GM12801 (cell line): ENCODE data around the gene USH2A.

Experiments used
- CTCF ChIP-seq: IDR thresholded peaks from one replicate; pipeline ENCODE4 v1.5.1; 2011; ENCODE audit warnings: control low read depth; ENCODE audit not compliant: insufficient read length; ENCODE audit errors: extremely low read depth

USH2A gene

GRCh38 chr1:216090556-216090955, 332.7 kb downstream of the USH2A start:
- TF ChIP-seq CTCF = no peak

- TF ChIP-seq CTCF = no peak
Observed at GRCh38 chr1:216086678-216087077, 336.6 kb downstream of the USH2A start.

GRCh38 chr1:216081445-216081844, 341.8 kb downstream of the USH2A start:
- no peak for TF ChIP-seq CTCF

- TF ChIP-seq CTCF = no peak
Observed at GRCh38 chr1:216076751-216077150, 346.5 kb downstream of the USH2A start.

GRCh38 chr1:216075339-216075738, 347.9 kb downstream of the USH2A start:
- TF ChIP-seq CTCF = no peak

GRCh38 chr1:216073793-216074595, 349.3 kb downstream of the USH2A start:
- TF ChIP-seq CTCF = no peak

GRCh38 chr1:216071262-216071661, 352.0 kb downstream of the USH2A start:
- no peak for TF ChIP-seq CTCF
